PC-3 (cell line): ENCODE measurements around the gene CAMTA1. TPM values are rescaled to one million over a fixed set of nuclear protein-coding genes. Genes with fewer than 3 reads are reported as not detected.

Source experiments
- ATAC-seq: fragments of 200-7000 bp; cut with Tn5 transposase; 2 replicates; pipeline ENCODE4 v1.9.1; 2020; ENCODE audit warnings: mild to moderate bottlenecking, moderate library complexity
- BruUV-seq: library from RNA; stranded (reverse); fragments of 400-500 nt; replicated peaks from 2 replicates; lab custom pipeline; 2021; lab: Mats Ljungman, UMichigan
- CTCF ChIA-PET: fragments of 300-600 bp; sonication (Branson Sonifier 250); formaldehyde crosslinking; loops from one replicate; lab custom pipeline; 2022; ENCODE audit warnings: antibody characterized with exemption; lab: Charles Lee
- POLR2A ChIA-PET: fragments of 300-600 bp; sonication (Branson Sonifier 250); formaldehyde crosslinking; loops from one replicate; lab custom pipeline; 2022; ENCODE audit warnings: antibody characterized with exemption; ENCODE audit not compliant: unreplicated experiment; lab: Charles Lee
- DNase-seq: peaks from one replicate; pipeline ENCODE4 v3.0.0-alpha.2; 2015
- H2AFZ ChIP-seq: fragments of 300-600 bp; sonication (generic); 2 replicates; pipeline ENCODE4 v1.6.0; 2016; ENCODE audit warnings: antibody characterized with exemption, low read length
- H3F3A ChIP-seq: fragments of 300-600 bp; sonication (generic); one replicate; pipeline ENCODE4 v1.6.0; 2017; ENCODE audit warnings: antibody characterized with exemption, low read length, control low read depth, mild to moderate bottlenecking; ENCODE audit not compliant: unreplicated experiment
- H3K27ac ChIP-seq: fragments of 300-600 bp; sonication (generic); 2 replicates; pipeline ENCODE4 v1.5.1; 2016; ENCODE audit warnings: mild to moderate bottlenecking, low read length
- H3K27me3 ChIP-seq: fragments of 300-600 bp; sonication (generic); 2 replicates; pipeline ENCODE4 v1.6.1; 2016; ENCODE audit warnings: low read length, mixed read lengths
- H3K36me3 ChIP-seq: fragments of 300-600 bp; sonication (generic); 2 replicates; pipeline ENCODE4 v1.6.1; 2016; ENCODE audit warnings: low read depth, mixed run types, low read length, mixed read lengths
- H3K4me1 ChIP-seq: fragments of 300-600 bp; sonication (generic); 2 replicates; pipeline ENCODE4 v1.5.1; 2016; ENCODE audit warnings: low read length; ENCODE audit not compliant: insufficient read depth
- H3K4me2 ChIP-seq: fragments of 300-600 bp; sonication (generic); 2 replicates; pipeline ENCODE4 v1.6.0; 2016; ENCODE audit warnings: low read length
- H3K4me3 ChIP-seq: fragments of 300-600 bp; sonication (generic); 2 replicates; pipeline ENCODE4 v1.5.1; 2016; ENCODE audit warnings: mild to moderate bottlenecking, low read length, mixed read lengths
- H3K79me2 ChIP-seq: fragments of 300-600 bp; sonication (generic); 2 replicates; pipeline ENCODE4 v1.6.1; 2017; ENCODE audit warnings: low read length, mixed read lengths
- H3K9ac ChIP-seq: fragments of 300-600 bp; sonication (generic); 2 replicates; pipeline ENCODE4 v1.6.0; 2016; ENCODE audit warnings: mild to moderate bottlenecking, low read length
- H3K9me2 ChIP-seq: fragments of 300-600 bp; sonication (generic); replicated peaks from 2 replicates; pipeline ENCODE4 v1.6.1; 2016; ENCODE audit warnings: mixed run types, low read length, mixed read lengths
- H3K9me3 ChIP-seq: fragments of 300-600 bp; sonication (generic); 2 replicates; pipeline ENCODE4 v1.6.1; 2016; ENCODE audit warnings: low read length, mixed read lengths
- H4K20me1 ChIP-seq: fragments of 300-600 bp; sonication (generic); 2 replicates; pipeline ENCODE4 v1.6.1; 2016; ENCODE audit warnings: low read length, mixed read lengths
- EZH2 ChIP-seq: fragments of 300-600 bp; sonication (generic); IDR thresholded peaks from one replicate; pipeline ENCODE4 v1.6.1; 2017; ENCODE audit warnings: antibody characterized with exemption, mild to moderate bottlenecking, low read length; ENCODE audit not compliant: unreplicated experiment
- EZH2phosphoT487 ChIP-seq: fragments of 300-600 bp; sonication (generic); IDR thresholded peaks from 2 replicates; pipeline ENCODE4 v1.6.1; 2018; ENCODE audit warnings: mild to moderate bottlenecking, antibody characterized with exemption, low read length, borderline replicate concordance
- intact Hi-C: fragments of 100-400 bp; cut with micrococcal nuclease; formaldehyde crosslinking; loops from 2 replicates; pipeline ENCODE4 v1.9.0; 2023
- total RNA-seq: library from RNA; depleted of rRNA; stranded (reverse); fragments of >200 nt; gene quantifications from 2 replicates; pipeline ENCODE4 v1.2.3, GENCODE V29; 2014
- TF ChIP-seq, protein P1 (sequence below): fragments of 300-600 bp; sonication (generic); conservative IDR thresholded peaks from 2 replicates; pipeline ENCODE4 v1.5.1; 2017; ENCODE audit warnings: antibody characterized with exemption, low read depth, mild to moderate bottlenecking, low read length

CAMTA1 gene
- total RNA-seq, 1 experiment from 2014 or later, result 40.8 TPM

GRCh38 chr1:7777591-7777990 lies 992.3 kb downstream of the CAMTA1 start:
- no TSS peak for BruUV-seq
- no peak for DNase-seq
- no peak for ATAC-seq
- no peaks in the 10 kb centered on the region for H3K4me1 ChIP-seq
- intact Hi-C loops, result no loop called here
- H3K79me2 ChIP-seq, result peaks cover 33% of the 10 kb centered on the region
- no peaks in the 10 kb centered on the region for H3F3A ChIP-seq
- no peak overlapping the region for H3K4me2 ChIP-seq
- peaks cover 22% of the 10 kb centered on the region; the same call in 1 of the 2 replicates for H3K36me3 ChIP-seq
- H3K27ac ChIP-seq, result no peak overlapping the region
- POLR2A ChIA-PET, result no interaction called here
- no peak overlapping the region for H2AFZ ChIP-seq
- 0 out of 2 replicates have a peak, but pooled peaks cover 3% of the 10 kb centered on the region for H4K20me1 ChIP-seq
- no peaks in the 10 kb centered on the region for H3K27me3 ChIP-seq
- CTCF ChIA-PET, result no interaction called here
- no peak overlapping the region for H3K4me3 ChIP-seq
- no peak overlapping the region for H3K9ac ChIP-seq
- H3K9me3 ChIP-seq, result no peaks in the 10 kb centered on the region
- TF ChIP-seq, protein P1, sequence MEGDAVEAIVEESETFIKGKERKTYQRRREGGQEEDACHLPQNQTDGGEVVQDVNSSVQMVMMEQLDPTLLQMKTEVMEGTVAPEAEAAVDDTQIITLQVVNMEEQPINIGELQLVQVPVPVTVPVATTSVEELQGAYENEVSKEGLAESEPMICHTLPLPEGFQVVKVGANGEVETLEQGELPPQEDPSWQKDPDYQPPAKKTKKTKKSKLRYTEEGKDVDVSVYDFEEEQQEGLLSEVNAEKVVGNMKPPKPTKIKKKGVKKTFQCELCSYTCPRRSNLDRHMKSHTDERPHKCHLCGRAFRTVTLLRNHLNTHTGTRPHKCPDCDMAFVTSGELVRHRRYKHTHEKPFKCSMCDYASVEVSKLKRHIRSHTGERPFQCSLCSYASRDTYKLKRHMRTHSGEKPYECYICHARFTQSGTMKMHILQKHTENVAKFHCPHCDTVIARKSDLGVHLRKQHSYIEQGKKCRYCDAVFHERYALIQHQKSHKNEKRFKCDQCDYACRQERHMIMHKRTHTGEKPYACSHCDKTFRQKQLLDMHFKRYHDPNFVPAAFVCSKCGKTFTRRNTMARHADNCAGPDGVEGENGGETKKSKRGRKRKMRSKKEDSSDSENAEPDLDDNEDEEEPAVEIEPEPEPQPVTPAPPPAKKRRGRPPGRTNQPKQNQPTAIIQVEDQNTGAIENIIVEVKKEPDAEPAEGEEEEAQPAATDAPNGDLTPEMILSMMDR, result no peak
- no peak for TF ChIP-seq EZH2
- no peak for TF ChIP-seq EZH2phosphoT487
- H3K9me2 ChIP-seq, result no peaks in the 10 kb centered on the region

DNA sequence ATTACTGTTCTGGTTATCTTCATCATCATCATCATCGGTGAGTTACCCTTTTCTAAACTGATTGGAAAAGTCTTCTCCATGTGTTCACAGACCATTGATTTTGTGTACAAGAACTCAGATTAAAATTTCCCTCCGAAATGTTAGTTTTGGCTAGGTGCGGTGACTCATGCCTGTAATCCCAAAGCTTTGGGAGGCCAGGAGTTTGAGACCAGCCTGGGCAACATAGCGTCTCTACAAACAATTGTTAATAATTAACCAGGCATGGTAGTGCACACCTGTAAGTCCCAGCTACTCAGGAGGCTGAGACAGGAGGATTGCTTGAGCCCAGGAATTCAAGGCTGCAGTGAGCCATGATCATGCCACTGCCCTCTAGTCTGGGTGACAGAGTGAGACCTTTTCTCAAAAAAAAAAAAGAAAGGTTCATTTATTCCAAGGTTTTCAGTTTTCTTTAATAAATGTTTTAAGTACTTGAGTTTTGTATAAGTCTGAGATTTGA lies 992.9 kb downstream of the CAMTA1 start:
- POLR2A ChIA-PET, result no interaction called here
- no TSS peak for BruUV-seq
- H3K4me2 ChIP-seq, result no peak overlapping the region
- no peak for TF ChIP-seq EZH2
- TF ChIP-seq, protein P1, result no peak
- TF ChIP-seq EZH2phosphoT487, result no peak
- no peaks in the 10 kb centered on the region for H3K27me3 ChIP-seq
- no peak overlapping the region for H2AFZ ChIP-seq
- H3K4me3 ChIP-seq, result no peak overlapping the region
- no peaks in the 10 kb centered on the region for H3K9me2 ChIP-seq
- ATAC-seq (no peak), DNase-seq (no peak)
- H3F3A ChIP-seq, result no peaks in the 10 kb centered on the region
- no peaks in the 10 kb centered on the region for H3K4me1 ChIP-seq
- H3K9me3 ChIP-seq, result no peaks in the 10 kb centered on the region
- intact Hi-C loops, result no loop called here
- peaks cover 22% of the 10 kb centered on the region; the same call in 1 of the 2 replicates for H3K36me3 ChIP-seq
- 0 out of 2 replicates have a peak, but pooled peaks cover 3% of the 10 kb centered on the region for H4K20me1 ChIP-seq
- no peak overlapping the region for H3K9ac ChIP-seq
- peaks cover 28% of the 10 kb centered on the region for H3K79me2 ChIP-seq
- H3K27ac ChIP-seq, result no peak overlapping the region
- CTCF ChIA-PET, result no interaction called here

DNA sequence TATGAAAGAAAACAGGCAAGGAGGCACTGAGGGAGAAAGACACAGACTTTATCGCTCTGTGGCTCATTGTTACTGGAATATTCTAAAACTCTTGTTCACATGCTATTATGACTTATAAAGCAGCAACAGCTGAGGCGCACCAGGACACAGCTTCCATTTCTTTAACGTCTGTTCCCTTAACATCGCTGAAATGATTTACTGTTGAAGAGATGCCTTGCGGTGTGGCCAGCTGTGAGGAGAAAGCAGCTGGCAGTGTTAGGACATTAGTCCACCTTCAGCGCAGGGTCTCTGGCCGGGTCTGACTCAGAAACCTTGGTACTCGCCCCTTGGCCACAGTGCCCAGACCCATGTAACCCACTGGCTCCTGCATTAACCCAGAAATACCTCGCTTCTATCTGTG lies 995.7 kb downstream of the CAMTA1 start:
- Histone ChIP-seq H4K20me1 (no peaks in the 10 kb centered on the region), H3K27ac (no peak overlapping the region), H3K36me3 (peaks cover 15% of the 10 kb centered on the region; the same call in 1 of the 2 replicates), H3K4me1 (peaks cover 7% of the 10 kb centered on the region; the same call in 1 of the 2 replicates), H2AFZ (no peak overlapping the region), H3K9ac (no peak overlapping the region), H3F3A (no peaks in the 10 kb centered on the region), H3K4me2 (no peak overlapping the region), H3K9me2 (no peaks in the 10 kb centered on the region), H3K27me3 (no peaks in the 10 kb centered on the region), H3K79me2 (peaks cover 3% of the 10 kb centered on the region; the same call in 1 of the 2 replicates), H3K9me3 (no peaks in the 10 kb centered on the region), H3K4me3 (no peak overlapping the region)
- DNase-seq (no peak), ATAC-seq (no peak)
- BruUV-seq, result TSS peak; percentile 2
- no peak for TF ChIP-seq EZH2phosphoT487
- TF ChIP-seq EZH2, result no peak
- TF ChIP-seq, protein P1, result no peak
- ChIA-PET POLR2A (interaction anchor here (0.6 kb wide), 1 partner anchor 51 kb away, joined by 3 read pairs; no protein-coding TSS in a partner anchor), CTCF (no interaction called here)
- intact Hi-C loops, result no loop called here
